Right lobe of liver (tissue), 6 donors: ENCODE data around the gene FGF14. TPM values are rescaled to one million over a fixed set of nuclear protein-coding genes. Genes with fewer than 3 reads are reported as not detected.

Source experiments
- ATAC-seq, 4 donors: fragments of 200-7000 bp; cut with Tn5 transposase; one replicate each; pipeline ENCODE4 v1.9.1; 2020; ENCODE audit warnings: mild to moderate bottlenecking in 4 of 4, moderate library complexity in 4 of 4
- DNase-seq, 3 donors: peaks; one replicate each; pipeline ENCODE4 v3.0.0-alpha.2; 2020
- H3K27ac ChIP-seq, 3 donors: fragments of 200-600 bp; one replicate each; pipeline ENCODE4 v1.8.0; 2022
- H3K27me3 ChIP-seq, 2 donors: fragments of 200-600 bp; one replicate each; pipeline ENCODE4 v1.8.0; 2022
- H3K36me3 ChIP-seq, 4 donors: fragments of 200-600 bp; sonication (generic) in 1 of 4; one replicate each; pipeline versions ENCODE4 v1.5.1 to v1.8.0; 2017 to 2022; ENCODE audit warnings: control low read depth in 1 of 4
- H3K4me1 ChIP-seq, 4 donors: fragments of 200-600 bp; sonication (generic) in 1 of 4; one replicate each; pipeline versions ENCODE4 v1.5.1 to v1.8.0; 2017 to 2022; ENCODE audit warnings: control low read depth in 1 of 4
- H3K4me3 ChIP-seq, 3 donors: fragments of 200-600 bp; one replicate each; pipeline ENCODE4 v1.8.0; 2022
- H3K9me3 ChIP-seq, 4 donors: fragments of 200-600 bp; sonication (generic) in 1 of 4; one replicate each; pipeline versions ENCODE4 v1.5.1 to v1.8.0; 2017 to 2022; ENCODE audit warnings: control low read depth in 1 of 4
- CTCF ChIP-seq, 4 donors: fragments of 200-600 bp in 3 of 4; fragments of 450-650 bp in 1 of 4; IDR thresholded peaks; one replicate each; pipeline versions ENCODE4 v1.5.1 to v1.8.0; 2016 to 2022; ENCODE audit warnings: antibody characterized with exemption in 4 of 4, mild to moderate bottlenecking in 2 of 4
- POLR2A ChIP-seq: fragments of 450-650 bp; IDR thresholded peaks from one replicate; pipeline ENCODE4 v1.6.1; 2017; ENCODE audit warnings: antibody characterized with exemption, mild to moderate bottlenecking
- WGBS: methylation state at CpG from one replicate; pipeline ENCODE4 v1.1.6; 2018; ENCODE audit warnings: low coverage, low lambda C conversion rate; ENCODE audit not compliant: insufficient coverage; ENCODE audit errors: missing lambda C conversion rate; 5-methylcytosine and 5-hydroxymethylcytosine counted together
- intact Hi-C, 2 donors: fragments of 100-400 bp; cut with DNase I; formaldehyde crosslinking; loops; one replicate each; pipeline versions ENCODE4 v1.11.2 to v1.14.1; 2022
- total RNA-seq, 6 experiments: library from RNA; depleted of rRNA in 2 of 6; stranded (reverse); fragments of >200 nt in 2 of 6; fragmentation: NEBNext Ultra II Directional in 3 of 6; extraction: Animal tissue kit (Norgen Biotek cat#: 25700) in 3 of 6; gene quantifications; one replicate each; pipeline versions ENCODE4 v1.1.0 to v1.2.4, GENCODE V29; 2016 to 2023
- donor health status: DM: no; HTN: yes; CAD: no.
- donor health status: DM: no; HTN: no; CAD: no.
- donor health status: DM: no; HTN: no; CAD: no.
- donor health status: DM: no; HTN: yes; CAD: no.
- donor health status: DM: no; HTN: yes; CAD: no.

Gene FGF14
- total RNA-seq, 6 experiments from 2014 or later = 0.42 to 6.3 (median 1.2) TPM

GRCh38 chr13:101866889-101867581, 534.8 kb downstream of the FGF14 start:
- Histone ChIP-seq H3K4me1 (no peaks in the 10 kb centered on the region), H3K36me3 (no peaks in the 10 kb centered on the region), H3K4me3 (no peak overlapping the region), H3K27me3 (no peaks in the 10 kb centered on the region), H3K27ac (no peak overlapping the region), H3K9me3 (no peaks in the 10 kb centered on the region)
- TF ChIP-seq POLR2A (no peak), CTCF (IDR thresholded peaks at IDR 0.05) (no peak)
- 82% methylated on average over 4 of the region's 4 CpGs for WGBS
- DNase-seq (no peak), ATAC-seq (no peak)
- intact Hi-C loops = no loop called here

DNA sequence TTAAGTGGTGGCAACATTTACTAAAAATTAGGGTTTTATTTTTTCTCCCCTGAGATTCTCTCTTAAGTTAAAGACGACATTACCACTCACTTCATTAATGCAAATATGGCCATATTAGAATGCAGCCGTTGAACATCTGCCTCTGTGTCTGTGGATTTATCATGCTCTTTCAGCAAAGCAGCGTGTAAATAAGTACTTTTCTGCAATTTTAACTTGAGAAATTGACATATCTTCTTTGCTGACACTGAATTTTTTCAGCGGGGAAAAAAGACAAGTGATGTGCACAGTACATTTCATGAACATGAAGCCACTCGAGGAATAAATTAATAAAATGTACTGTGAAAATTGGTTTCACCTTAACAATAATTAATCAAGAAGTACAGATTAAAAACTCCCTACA, 543.0 kb downstream of the FGF14 start:
- WGBS = 53% methylated on average over 5 of the region's 5 CpGs
- no peaks in the 10 kb centered on the region for H3K36me3 ChIP-seq
- no peaks in the 10 kb centered on the region for H3K9me3 ChIP-seq
- no peak for ATAC-seq
- intact Hi-C loops = no loop called here
- H3K4me1 ChIP-seq = no peaks in the 10 kb centered on the region
- no peaks in the 10 kb centered on the region for H3K27me3 ChIP-seq
- no peak overlapping the region for H3K4me3 ChIP-seq
- no peak for DNase-seq
- no peak overlapping the region for H3K27ac ChIP-seq
- TF ChIP-seq POLR2A (no peak), CTCF (IDR thresholded peaks at IDR 0.05) (no peak)

DNA sequence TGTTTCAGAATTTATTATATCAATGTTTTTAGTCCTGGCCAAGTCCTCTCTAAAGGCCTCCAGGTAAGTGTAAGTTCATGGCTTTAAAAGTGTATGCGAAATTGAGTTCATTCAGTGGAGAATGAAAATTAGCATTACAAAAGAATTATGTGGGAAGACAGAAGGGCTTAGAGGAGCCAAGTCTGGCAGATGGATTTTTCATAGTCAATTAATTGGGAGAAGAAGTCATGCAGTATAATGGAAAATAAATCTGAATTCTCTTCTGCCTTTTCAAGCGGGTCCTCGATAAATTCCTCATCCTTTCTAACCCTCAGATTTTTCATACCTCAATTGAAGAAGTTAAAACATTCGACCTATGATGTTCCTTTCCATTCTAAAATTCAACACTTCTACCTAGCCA, 555.1 kb downstream of the FGF14 start:
- Histone ChIP-seq H3K4me1 (no peaks in the 10 kb centered on the region), H3K27ac (no peak overlapping the region), H3K4me3 (no peak overlapping the region), H3K36me3 (no peaks in the 10 kb centered on the region), H3K9me3 (no peaks in the 10 kb centered on the region), H3K27me3 (no peaks in the 10 kb centered on the region)
- ATAC-seq = no peak
- no peak for TF ChIP-seq CTCF (IDR thresholded peaks at IDR 0.05)
- TF ChIP-seq POLR2A = no peak
- DNase-seq = no peak
- WGBS = 65% methylated on average over 4 of the region's 4 CpGs
- intact Hi-C loops = no loop called here

GRCh38 chr13:101846249-101846648, 555.6 kb downstream of the FGF14 start:
- DNase-seq (no peak), ATAC-seq (no peak)
- no peaks in the 10 kb centered on the region for H3K4me1 ChIP-seq
- no peaks in the 10 kb centered on the region for H3K36me3 ChIP-seq
- intact Hi-C loops = no loop called here
- no peak for TF ChIP-seq POLR2A
- TF ChIP-seq CTCF (IDR thresholded peaks at IDR 0.05) = no peak
- no peak overlapping the region for H3K4me3 ChIP-seq
- H3K9me3 ChIP-seq = no peaks in the 10 kb centered on the region
- H3K27me3 ChIP-seq = no peaks in the 10 kb centered on the region
- no peak overlapping the region for H3K27ac ChIP-seq
- 54% methylated on average over 2 of the region's 2 CpGs for WGBS
